Superior temporal gyrus (tissue), 1 donor: ENCODE measurements around the gene PCNA.
"Not testable (repeated sequence)": the region's sequence is repeated elsewhere in the genome, so short reads cannot be mapped to it uniquely, and the experiment has no call there.

ENCODE experiments used
- DNase-seq: peaks from one replicate; pipeline ENCODE4 v3.0.0-alpha.2; 2016; ENCODE audit errors: extremely low spot score

The PCNA gene

GRCh38 chr20:5099009-5099408 lies 20.7 kb downstream of the PCNA start:
- DNase-seq: not testable (repeated sequence)

GRCh38 chr20:5096463-5096862 lies 23.3 kb downstream of the PCNA start:
- no peak for DNase-seq

GRCh38 chr20:5095931-5096330 lies 23.8 kb downstream of the PCNA start:
- DNase-seq: no peak

GRCh38 chr20:5095454-5095853 lies 24.3 kb downstream of the PCNA start:
- no peak for DNase-seq

- DNase-seq: no peak
These were observed 26.9 kb downstream of the PCNA start for GRCh38 chr20:5092765-5093339.

- no peak for DNase-seq
These were observed 27.9 kb downstream of the PCNA start for GRCh38 chr20:5091902-5092301.

GRCh38 chr20:5090191-5090590 lies 29.6 kb downstream of the PCNA start:
- peak; percentile 46 for DNase-seq

- DNase-seq: no peak
These were observed 31.1 kb downstream of the PCNA start for GRCh38 chr20:5088688-5089087.

- DNase-seq: no peak
These were observed 34.4 kb downstream of the PCNA start for GRCh38 chr20:5085380-5085779.

- DNase-seq: peak; percentile 38
These were observed 39.3 kb downstream of the PCNA start for GRCh38 chr20:5080384-5080877.

- no peak for DNase-seq
These were observed 41.3 kb downstream of the PCNA start for GRCh38 chr20:5078399-5078958.

- no peak for DNase-seq
These were observed 41.9 kb downstream of the PCNA start for GRCh38 chr20:5077761-5078387.

- not testable (repeated sequence) for DNase-seq
These were observed 42.8 kb downstream of the PCNA start for GRCh38 chr20:5076913-5077312.

- DNase-seq: no peak
These were observed 45.5 kb downstream of the PCNA start for GRCh38 chr20:5074232-5074674.

GRCh38 chr20:5073660-5074231 lies 46.0 kb downstream of the PCNA start:
- DNase-seq: no peak

GRCh38 chr20:5072756-5073659 lies 46.8 kb downstream of the PCNA start:
- no peak for DNase-seq

- DNase-seq: not testable (repeated sequence)
These were observed 47.8 kb downstream of the PCNA start for GRCh38 chr20:5071942-5072341.

GRCh38 chr20:5070570-5070969 lies 49.2 kb downstream of the PCNA start:
- DNase-seq: no peak

- DNase-seq: no peak
These were observed 49.7 kb downstream of the PCNA start for GRCh38 chr20:5070081-5070480.

- DNase-seq: no peak
These were observed 50.5 kb downstream of the PCNA start for GRCh38 chr20:5069141-5069806.
